GM13976 (cell line): Measurements from ENCODE around the gene SIT1.

Experiments used
- DNase-seq: peaks from one replicate; pipeline ENCODE4 v3.0.0; 2012; ENCODE audit warnings: low spot score
- in situ Hi-C: fragments of 300-500 bp; cut with MboI; formaldehyde crosslinking; loops from one replicate; pipeline ENCODE4 v1.12.0; 2022; ENCODE audit warnings: low sequenced_read_pairs, mixed read lengths, inconsistent platforms; ENCODE audit not compliant: unreplicated experiment
- TF ChIP-seq, protein P1 (sequence below): IDR thresholded peaks from 2 replicates; pipeline ENCODE4 v1.5.1; 2012; ENCODE audit warnings: borderline replicate concordance, mild to moderate bottlenecking; ENCODE audit not compliant: insufficient read depth; ENCODE audit errors: extremely low read depth, missing control alignments, control extremely low read depth

SIT1 gene

DNA sequence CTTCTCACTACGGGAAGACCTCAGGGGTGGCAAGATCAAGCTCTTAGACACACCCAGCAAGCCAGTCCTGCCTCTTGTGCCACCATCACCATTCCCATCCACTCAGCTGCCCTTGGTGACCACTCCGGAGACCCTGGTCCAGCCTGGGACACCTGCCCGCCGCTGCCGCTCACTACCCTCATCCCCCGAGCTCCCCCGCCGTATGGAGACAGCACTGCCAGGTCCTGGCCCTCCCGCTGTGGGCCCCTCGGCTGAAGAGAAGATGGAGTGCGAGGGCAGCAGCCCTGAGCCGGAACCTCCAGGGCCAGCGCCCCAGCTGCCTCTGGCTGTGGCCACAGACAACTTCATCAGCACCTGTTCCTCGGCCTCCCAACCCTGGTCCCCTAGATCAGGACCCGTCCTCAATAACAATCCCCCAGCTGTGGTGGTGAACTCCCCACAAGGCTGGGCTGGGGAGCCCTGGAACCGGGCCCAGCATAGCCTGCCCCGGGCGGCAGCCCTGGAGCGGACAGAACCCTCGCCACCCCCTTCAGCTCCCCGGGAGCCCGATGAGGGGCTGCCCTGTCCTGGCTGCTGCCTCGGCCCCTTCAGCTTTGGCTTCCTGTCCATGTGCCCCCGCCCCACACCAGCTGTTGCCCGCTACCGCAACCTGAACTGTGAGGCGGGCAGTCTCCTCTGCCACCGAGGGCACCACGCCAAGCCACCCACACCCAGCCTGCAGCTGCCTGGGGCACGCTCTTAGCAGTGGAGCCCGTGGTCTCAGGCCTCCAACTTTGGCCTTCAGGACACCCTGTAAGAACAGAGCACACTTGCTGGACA lies 41.5 kb downstream of the SIT1 start:
- no peak for DNase-seq
- in situ Hi-C loops: no loop called here
- TF ChIP-seq, protein P1, sequence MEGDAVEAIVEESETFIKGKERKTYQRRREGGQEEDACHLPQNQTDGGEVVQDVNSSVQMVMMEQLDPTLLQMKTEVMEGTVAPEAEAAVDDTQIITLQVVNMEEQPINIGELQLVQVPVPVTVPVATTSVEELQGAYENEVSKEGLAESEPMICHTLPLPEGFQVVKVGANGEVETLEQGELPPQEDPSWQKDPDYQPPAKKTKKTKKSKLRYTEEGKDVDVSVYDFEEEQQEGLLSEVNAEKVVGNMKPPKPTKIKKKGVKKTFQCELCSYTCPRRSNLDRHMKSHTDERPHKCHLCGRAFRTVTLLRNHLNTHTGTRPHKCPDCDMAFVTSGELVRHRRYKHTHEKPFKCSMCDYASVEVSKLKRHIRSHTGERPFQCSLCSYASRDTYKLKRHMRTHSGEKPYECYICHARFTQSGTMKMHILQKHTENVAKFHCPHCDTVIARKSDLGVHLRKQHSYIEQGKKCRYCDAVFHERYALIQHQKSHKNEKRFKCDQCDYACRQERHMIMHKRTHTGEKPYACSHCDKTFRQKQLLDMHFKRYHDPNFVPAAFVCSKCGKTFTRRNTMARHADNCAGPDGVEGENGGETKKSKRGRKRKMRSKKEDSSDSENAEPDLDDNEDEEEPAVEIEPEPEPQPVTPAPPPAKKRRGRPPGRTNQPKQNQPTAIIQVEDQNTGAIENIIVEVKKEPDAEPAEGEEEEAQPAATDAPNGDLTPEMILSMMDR: no peak

DNA sequence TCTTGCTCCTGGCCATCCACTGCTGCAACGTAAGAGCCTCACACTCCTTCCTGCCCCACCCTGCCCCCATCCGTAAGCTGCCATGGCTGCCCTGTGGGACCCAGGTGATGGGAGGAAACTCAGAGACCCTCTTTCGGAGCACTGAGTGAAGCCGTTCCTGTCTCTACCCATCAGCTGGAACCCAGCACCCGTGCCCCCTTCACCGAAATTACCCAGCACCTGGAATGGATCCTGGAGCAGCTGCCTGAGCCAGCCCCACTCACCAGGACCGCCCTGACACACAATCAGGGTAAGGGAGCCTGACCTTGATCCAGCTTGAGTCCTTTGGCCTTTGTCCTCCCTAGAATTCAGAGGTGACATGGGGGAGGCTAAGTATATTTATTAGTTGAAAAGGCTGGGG lies 42.5 kb downstream of the SIT1 start:
- in situ Hi-C loops: no loop called here

DNA sequence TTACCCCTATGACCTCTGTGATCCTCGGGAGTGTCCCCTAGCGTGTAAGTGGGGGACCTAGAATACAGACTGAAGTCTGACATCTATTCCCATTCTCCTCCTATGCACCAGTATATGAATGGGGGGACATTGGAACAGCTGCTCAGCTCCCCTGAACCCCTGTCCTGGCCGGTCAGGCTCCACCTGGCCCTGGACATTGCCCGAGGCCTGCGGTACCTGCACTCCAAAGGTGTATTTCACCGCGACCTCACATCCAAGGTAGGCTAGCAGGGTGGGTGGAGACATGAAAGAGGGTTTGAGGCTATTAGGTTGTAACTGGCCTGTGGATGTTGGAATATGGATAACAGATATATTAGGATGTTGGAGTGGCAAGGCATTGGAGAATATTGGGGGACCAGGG lies 44.0 kb downstream of the SIT1 start:
- in situ Hi-C loops: no loop called here
- TF ChIP-seq, protein P1: no peak
- no peak for DNase-seq

More for the DNA sequence above, 42.5 kb downstream of the SIT1 start:
- TF ChIP-seq, protein P1: no peak
- DNase-seq: no peak

DNA sequence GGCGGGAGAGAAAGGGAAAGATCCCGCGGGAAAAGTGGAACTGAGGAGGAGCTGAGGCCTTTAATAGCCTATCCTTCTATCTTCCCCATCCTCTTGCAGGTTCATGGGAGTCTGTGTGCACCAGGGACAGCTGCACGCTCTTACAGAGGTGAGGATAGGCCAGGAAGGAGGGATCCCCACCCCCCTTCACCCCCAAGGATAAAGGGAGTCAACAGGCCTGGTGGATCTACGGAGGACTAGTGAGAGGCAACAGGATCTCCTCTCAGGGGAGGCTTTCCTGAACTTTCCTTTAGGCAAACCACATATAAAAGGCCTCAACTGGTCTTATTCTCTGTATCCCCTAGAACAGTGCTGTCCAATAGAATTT lies 44.6 kb downstream of the SIT1 start:
- in situ Hi-C loops: no loop called here
- no peak for DNase-seq
- TF ChIP-seq, protein P1: no peak

DNA sequence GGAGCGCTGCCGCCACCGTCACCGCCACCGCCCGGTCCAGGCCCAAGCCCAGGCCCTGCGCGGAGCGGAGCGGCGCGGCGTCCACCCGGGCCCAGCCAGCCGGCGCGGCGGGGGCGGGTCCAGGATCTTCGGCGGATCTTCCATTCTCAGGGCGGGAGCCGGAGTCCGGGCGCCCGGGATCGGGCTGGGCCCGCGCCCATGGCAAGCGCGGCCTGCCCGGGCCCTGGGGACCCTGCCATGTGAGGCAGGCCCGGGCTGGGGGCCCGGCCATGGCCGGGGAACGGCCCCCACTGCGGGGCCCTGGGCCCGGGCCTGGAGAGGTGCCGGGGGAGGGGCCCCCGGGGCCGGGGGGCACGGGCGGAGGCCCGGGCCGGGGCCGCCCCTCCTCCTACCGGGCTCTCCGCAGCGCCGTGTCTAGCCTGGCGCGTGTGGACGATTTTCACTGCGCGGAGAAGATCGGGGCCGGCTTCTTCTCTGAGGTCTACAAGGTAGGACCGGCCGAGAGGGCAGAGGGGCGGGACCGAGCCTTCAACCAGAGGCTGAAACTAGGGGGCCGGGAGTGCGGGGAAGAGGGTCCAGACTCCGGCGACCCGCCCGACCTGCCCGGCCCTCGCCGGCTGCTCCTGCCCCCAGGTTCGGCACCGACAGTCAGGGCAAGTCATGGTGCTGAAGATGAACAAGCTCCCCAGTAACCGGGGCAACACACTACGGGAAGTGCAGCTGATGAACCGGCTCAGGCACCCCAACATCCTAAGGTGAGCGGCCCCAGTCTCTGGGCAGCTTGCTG lies 45.2 kb downstream of the SIT1 start:
- in situ Hi-C loops: no loop called here
- DNase-seq: peak; percentile 61
- TF ChIP-seq, protein P1: no peak

DNA sequence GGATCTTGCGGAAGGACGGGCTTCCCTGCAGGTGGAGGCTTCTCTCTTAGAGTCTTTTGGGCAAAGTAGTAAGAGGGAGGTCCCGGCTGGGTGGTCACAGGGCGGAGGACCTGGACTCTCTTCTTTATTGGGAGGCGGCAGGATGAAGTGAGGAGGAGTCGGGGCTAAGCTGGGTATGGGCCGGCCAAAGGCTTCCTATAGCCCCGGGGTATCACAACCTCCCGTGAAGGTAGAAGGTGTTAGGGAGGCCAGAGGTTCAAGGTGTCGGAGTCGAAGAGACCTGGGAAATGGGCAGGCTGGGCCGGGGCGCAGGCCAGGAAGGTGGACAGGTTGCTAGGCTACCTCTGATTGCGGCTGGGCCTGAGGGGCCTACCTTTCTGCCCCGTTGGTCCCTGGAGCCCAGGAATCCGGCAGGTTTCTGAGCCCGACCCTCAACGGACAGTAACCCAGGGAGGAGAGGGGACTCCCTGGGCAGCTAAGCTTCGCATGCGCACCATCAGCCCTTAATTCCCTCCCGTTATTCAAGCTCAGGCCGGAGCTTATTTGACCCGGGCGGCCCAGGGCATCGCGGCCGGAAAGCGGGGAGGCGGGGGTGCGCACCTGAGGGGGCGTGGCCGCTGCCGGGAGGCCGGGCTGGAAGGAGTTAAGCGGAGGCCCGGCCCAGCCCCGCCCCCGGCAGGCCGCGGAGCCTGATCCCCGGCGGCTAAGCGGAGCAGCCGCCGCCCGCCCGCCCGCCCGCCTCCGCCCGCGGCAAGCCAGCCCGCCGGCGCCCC lies 46.0 kb downstream of the SIT1 start, which contains the start of gene TESK1:
TSS of gene TESK1 (plus strand) at position 685 of the 773 bp plus-strand sequence. CDS start 358 bp downstream, outside the sequence.
- TF ChIP-seq, protein P1: no peak
- in situ Hi-C loops: no loop called here
- peak; percentile 95 for DNase-seq
